DND-41 (cell line): ENCODE measurements around the gene PHKG2.

Experiments
- CTCF ChIP-seq: IDR thresholded peaks from 2 replicates; pipeline ENCODE4 v1.5.1; 2012; ENCODE audit warnings: borderline replicate concordance, low read length, moderate library complexity, mild to moderate bottlenecking; ENCODE audit not compliant: poor library complexity, severe bottlenecking; ENCODE audit errors: extremely low read depth
- EZH2 ChIP-seq: IDR thresholded peaks from 3 replicates; pipeline ENCODE4 v1.6.1; 2012; ENCODE audit warnings: borderline replicate concordance, low read depth, mild to moderate bottlenecking, moderate library complexity, low read length, inconsistent platforms; ENCODE audit not compliant: severe bottlenecking

GRCh38 chr16:30768583-30769181, 20.5 kb downstream of the PHKG2 start:
- TF ChIP-seq EZH2 (no peak), CTCF (no peak)
